Lower leg skin (tissue), 4 donors: Measurements from ENCODE around the gene MAP2. TPM values are rescaled to one million over a fixed set of nuclear protein-coding genes. Genes with fewer than 3 reads are reported as not detected.

Source experiments
- DNase-seq, 2 donors: peaks; one replicate each; pipeline ENCODE4 v3.0.0-alpha.2; 2019; ENCODE audit warnings: low spot score in 2 of 2
- H3K4me3 ChIP-seq: fragments of 200-600 bp; sonication (generic); 2 replicates; pipeline ENCODE4 v1.5.1; 2017; ENCODE audit warnings: mild to moderate bottlenecking, low read depth; ENCODE audit not compliant: poor library complexity, severe bottlenecking
- POLR2A ChIP-seq, 2 donors: fragments of 450-650 bp; IDR thresholded peaks; one replicate each; pipeline ENCODE4 v1.6.1; 2016 to 2017; ENCODE audit warnings: antibody characterized with exemption in 2 of 2, mild to moderate bottlenecking in 1 of 2, moderate library complexity in 1 of 2
- WGBS, 2 donors: methylation state at CpG; one replicate each; pipeline ENCODE4 v1.1.5; 2018; 5-methylcytosine and 5-hydroxymethylcytosine counted together
- intact Hi-C: fragments of 100-400 bp; cut with DNase I; formaldehyde crosslinking; loops from one replicate; pipeline ENCODE4 v1.15.0; 2023; ENCODE audit warnings: low total_unique reads
- total RNA-seq, 4 donors: library from RNA; depleted of rRNA; stranded (reverse); fragments of >200 nt; gene quantifications; one replicate each; pipeline ENCODE4 v1.1.0, GENCODE V29; 2016
- TF ChIP-seq, protein P1 (sequence below), 3 donors: fragments of 450-650 bp; IDR thresholded peaks; one replicate each; pipeline ENCODE4 v1.5.1; 2016; ENCODE audit warnings: antibody characterized with exemption in 3 of 3, mild to moderate bottlenecking in 3 of 3, moderate library complexity in 2 of 3

The MAP2 gene
- total RNA-seq, 4 donors from 2014 or later, result 35.1 to 47.8 (median 40.9) TPM

GRCh38 chr2:209602259-209602658 is 178.4 kb downstream of the MAP2 start:
- no peak for TF ChIP-seq POLR2A (IDR thresholded peaks at IDR 0.05)
- TF ChIP-seq, protein P1, sequence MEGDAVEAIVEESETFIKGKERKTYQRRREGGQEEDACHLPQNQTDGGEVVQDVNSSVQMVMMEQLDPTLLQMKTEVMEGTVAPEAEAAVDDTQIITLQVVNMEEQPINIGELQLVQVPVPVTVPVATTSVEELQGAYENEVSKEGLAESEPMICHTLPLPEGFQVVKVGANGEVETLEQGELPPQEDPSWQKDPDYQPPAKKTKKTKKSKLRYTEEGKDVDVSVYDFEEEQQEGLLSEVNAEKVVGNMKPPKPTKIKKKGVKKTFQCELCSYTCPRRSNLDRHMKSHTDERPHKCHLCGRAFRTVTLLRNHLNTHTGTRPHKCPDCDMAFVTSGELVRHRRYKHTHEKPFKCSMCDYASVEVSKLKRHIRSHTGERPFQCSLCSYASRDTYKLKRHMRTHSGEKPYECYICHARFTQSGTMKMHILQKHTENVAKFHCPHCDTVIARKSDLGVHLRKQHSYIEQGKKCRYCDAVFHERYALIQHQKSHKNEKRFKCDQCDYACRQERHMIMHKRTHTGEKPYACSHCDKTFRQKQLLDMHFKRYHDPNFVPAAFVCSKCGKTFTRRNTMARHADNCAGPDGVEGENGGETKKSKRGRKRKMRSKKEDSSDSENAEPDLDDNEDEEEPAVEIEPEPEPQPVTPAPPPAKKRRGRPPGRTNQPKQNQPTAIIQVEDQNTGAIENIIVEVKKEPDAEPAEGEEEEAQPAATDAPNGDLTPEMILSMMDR (IDR thresholded peaks at IDR 0.05), result no peak
- H3K4me3 ChIP-seq, result no peak overlapping the region
- intact Hi-C loops, result no loop called here
- DNase-seq, result no peak
- 77 to 82% methylated on average over 1 of the region's 1 CpG for WGBS, 2 donors

GRCh38 chr2:209609531-209609930 is 185.7 kb downstream of the MAP2 start:
- WGBS, 2 donors, result 88 to 91% methylated on average over 2 of the region's 2 CpGs
- intact Hi-C loops, result no loop called here
- H3K4me3 ChIP-seq, result no peak overlapping the region
- TF ChIP-seq, protein P1 (IDR thresholded peaks at IDR 0.05), result no peak
- no peak for TF ChIP-seq POLR2A (IDR thresholded peaks at IDR 0.05)
- no peak for DNase-seq

- 93 to 97% methylated on average over 1 of the region's 1 CpG for WGBS, 2 donors
- TF ChIP-seq POLR2A (IDR thresholded peaks at IDR 0.05), result no peak
- TF ChIP-seq, protein P1 (IDR thresholded peaks at IDR 0.05), result no peak
- H3K4me3 ChIP-seq, result no peak overlapping the region
- DNase-seq, result no peak
- intact Hi-C loops, result no loop called here
Observed at GRCh38 chr2:209610631-209611030, 186.8 kb downstream of the MAP2 start.

- intact Hi-C loops, result no loop called here
- no peak overlapping the region for H3K4me3 ChIP-seq
- DNase-seq, result no peak
- no peak for TF ChIP-seq POLR2A (IDR thresholded peaks at IDR 0.05)
- TF ChIP-seq, protein P1 (IDR thresholded peaks at IDR 0.05), result no peak
- WGBS, 2 donors, result 66 to 70% methylated on average over 5 of the region's 5 CpGs
Observed at GRCh38 chr2:209613649-209614305, 189.9 kb downstream of the MAP2 start.

- intact Hi-C loops, result no loop called here
Observed at GRCh38 chr2:209614690-209615369, 191.0 kb downstream of the MAP2 start.

More at GRCh38 chr2:209614690-209615369, 191.0 kb downstream of the MAP2 start:
- TF ChIP-seq POLR2A (IDR thresholded peaks at IDR 0.05), result no peak
- TF ChIP-seq, protein P1 (IDR thresholded peaks at IDR 0.05), result no peak
- WGBS, 2 donors, result 55 to 63% methylated on average over 6 of the region's 6 CpGs
- no peak overlapping the region for H3K4me3 ChIP-seq
- DNase-seq, result no peak
